GM12875 (cell line): ENCODE data around the gene TMEM164.

Experiments
- H3K4me3 ChIP-seq: one replicate; pipeline ENCODE4 v1.5.1; 2011; ENCODE audit warnings: low read depth, low read length, control low read depth
- TF ChIP-seq, protein P1 (sequence below): IDR thresholded peaks from 2 replicates; pipeline ENCODE4 v1.5.1; 2011; ENCODE audit warnings: low read depth, mild to moderate bottlenecking, control low read depth, inconsistent platforms, low read length, moderate library complexity, borderline replicate concordance; ENCODE audit not compliant: insufficient read depth

Gene TMEM164

DNA sequence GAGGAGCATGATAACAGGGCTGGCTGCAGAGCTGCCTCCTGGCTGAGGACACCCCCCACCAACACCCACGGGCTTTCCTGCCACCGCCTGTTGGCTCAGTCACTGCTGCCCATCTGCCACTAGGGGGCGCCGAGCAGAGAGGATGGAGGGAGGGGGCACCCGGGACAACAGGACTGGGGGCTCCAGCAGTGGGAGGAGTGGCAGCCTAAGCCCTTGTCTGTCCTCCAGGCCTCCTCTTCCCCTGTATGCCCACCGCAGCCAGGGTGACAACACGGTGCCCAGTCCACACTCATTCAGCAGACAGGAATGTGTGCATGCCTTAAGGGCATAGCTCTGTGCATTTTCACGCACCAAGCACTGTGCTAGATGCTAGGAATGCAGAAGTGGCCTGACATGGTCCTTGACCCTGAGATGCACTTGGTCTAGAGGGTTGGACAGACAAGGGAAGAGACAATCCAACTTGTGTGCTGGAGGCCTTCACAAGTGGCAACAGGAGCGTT, 165.1 kb downstream of the TMEM164 start:
- H3K4me3 ChIP-seq, result no peak overlapping the region
- TF ChIP-seq, protein P1, sequence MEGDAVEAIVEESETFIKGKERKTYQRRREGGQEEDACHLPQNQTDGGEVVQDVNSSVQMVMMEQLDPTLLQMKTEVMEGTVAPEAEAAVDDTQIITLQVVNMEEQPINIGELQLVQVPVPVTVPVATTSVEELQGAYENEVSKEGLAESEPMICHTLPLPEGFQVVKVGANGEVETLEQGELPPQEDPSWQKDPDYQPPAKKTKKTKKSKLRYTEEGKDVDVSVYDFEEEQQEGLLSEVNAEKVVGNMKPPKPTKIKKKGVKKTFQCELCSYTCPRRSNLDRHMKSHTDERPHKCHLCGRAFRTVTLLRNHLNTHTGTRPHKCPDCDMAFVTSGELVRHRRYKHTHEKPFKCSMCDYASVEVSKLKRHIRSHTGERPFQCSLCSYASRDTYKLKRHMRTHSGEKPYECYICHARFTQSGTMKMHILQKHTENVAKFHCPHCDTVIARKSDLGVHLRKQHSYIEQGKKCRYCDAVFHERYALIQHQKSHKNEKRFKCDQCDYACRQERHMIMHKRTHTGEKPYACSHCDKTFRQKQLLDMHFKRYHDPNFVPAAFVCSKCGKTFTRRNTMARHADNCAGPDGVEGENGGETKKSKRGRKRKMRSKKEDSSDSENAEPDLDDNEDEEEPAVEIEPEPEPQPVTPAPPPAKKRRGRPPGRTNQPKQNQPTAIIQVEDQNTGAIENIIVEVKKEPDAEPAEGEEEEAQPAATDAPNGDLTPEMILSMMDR, result peak; percentile 85

DNA sequence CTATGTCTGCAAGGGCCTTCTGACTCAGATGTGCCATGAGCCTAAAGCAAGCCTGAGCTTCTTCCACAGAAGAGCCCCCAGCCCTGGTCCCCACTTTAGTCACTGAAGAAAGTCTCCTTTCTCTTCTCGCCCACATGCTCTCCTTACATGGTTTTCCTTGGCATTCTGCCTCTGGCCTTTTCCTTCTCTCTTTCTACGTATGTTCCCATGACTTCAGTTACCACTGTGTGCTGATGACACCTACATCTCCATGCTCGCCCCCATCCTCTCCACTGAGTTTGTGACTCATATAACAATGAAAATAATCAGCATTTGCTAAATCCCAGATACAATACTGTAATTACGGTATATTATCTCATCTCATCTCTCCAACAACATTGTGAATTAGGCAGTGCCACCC, 165.7 kb downstream of the TMEM164 start:
- H3K4me3 ChIP-seq, result no peak overlapping the region

DNA sequence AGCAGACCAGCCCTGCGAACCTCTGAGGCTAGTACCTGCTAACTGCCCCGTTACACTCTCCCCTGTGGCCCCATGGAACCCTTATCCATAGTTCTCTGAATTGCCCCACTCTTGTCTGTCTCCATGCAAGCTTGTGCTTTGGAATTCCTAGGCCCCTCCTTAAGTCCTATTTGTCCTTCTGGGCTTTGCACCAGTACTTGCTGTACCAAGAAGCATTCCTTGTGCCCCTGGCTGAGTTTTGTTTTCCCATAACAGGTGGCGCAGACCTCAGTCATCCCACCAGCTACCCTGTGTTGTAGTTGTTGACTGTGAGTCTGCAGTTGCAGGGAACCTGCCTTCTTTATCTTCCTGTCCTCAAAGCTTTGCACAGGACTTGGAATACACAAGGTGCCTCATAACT, 167.1 kb downstream of the TMEM164 start:
- TF ChIP-seq, protein P1, result no peak
- no peak overlapping the region for H3K4me3 ChIP-seq

More for the DNA sequence above, 165.7 kb downstream of the TMEM164 start:
- TF ChIP-seq, protein P1, result no peak

DNA sequence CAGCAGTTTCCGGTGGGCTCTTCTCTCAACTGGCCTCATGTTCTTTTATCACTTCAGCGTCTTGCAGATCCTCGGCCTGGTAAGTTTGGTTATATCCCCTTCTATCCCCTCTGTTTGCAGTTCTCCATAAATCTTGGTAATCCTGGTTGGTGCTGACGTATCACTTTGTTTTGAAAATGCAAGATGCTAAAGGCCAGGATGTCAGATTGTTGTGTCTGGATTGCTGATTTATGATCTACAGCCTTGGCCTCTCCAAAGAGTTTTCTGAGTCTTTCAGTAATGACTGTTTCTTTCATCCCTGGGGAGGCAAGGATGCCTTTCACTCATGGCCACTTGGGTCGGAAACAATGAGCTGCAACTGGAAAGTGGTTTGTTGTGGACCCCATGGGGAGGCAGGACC, 168.5 kb downstream of the TMEM164 start:
- no peak overlapping the region for H3K4me3 ChIP-seq
- TF ChIP-seq, protein P1, result no peak

DNA sequence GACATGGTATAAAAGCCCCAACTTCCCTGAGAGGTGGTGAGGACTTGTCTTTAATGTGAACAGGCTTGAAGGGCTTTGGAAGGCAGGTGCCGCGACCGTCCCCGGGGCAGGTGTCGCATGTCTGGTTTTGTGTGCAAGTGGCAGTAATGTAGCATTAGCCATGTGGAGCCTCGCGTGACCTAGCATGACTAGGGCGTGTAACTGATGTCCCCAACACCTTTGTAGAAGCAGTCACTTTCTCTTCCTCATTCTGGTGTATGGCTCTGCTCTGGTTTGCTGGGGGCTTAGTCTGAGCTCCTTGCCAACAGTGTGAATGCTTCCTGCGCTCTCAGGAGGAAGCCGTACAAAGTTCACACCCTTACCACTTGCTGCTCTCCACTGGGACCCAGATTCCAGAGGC, 169.3 kb downstream of the TMEM164 start:
- TF ChIP-seq, protein P1, result no peak
- no peak overlapping the region for H3K4me3 ChIP-seq

DNA sequence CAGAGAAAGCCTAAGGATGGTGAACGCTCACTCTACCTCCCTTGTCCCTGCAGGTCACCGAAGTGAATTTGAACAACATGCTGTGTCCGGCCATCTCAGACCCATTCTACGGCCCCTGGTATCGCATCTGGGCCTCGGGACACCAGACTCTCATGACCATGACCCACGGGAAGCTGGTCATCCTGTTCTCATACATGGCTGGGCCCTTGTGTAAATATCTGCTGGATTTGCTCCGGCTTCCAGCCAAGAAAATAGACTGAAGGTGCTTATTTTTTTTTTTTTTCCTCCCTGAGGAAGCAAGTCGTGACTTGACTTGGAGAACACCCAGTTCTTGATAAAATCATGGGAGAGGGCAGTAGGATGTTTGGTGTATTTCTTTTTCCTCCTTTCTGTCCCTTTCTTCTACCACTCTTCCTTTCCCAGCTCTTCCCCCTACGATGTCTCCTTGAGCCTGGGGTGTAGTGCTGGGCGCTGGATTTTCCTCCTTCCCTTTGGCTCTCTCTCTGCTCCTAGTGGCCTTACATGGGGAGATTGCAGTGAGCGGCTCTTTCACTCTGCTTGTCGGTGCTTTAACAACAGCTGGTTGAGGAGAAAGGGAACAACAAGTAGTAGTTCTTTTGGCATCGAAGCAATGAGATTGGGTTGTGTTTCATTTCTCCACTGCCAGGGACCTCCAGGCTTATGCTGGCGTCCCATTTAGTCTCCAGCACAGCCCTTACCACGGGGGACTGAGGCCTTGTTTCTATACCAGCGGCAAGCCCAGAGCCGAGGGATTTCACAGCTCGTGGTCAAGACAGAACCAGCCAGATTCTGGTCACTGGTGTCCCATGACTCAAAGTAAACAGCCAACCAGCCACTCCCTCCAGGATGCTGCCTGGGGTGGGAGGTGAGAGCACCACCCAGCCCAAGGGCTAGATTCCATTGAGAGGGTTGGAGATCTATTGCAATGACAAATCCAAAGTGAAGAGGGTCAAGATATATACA, 170.6 kb downstream of the TMEM164 start:
- TF ChIP-seq, protein P1, result no peak
- H3K4me3 ChIP-seq, result no peak overlapping the region

DNA sequence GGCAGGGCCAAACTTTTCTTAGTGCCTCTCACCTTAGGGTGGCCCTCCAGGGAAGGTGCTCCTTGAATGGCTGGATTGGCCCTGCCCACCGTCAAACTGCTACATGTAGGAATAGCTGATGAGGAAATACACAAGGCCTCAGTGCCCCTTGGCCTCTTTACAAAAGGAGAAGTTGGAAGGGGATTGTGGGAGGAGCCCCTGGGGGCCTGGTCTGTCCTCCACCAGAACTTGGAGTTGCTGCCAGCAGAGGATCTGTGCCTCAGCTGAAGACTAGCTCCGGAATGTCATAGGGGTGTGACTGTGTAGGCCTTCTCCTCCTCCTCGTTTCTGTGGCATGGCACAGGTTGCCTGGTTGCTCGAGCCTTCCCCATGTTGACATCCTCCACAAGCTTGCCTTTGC, 172.2 kb downstream of the TMEM164 start:
- H3K4me3 ChIP-seq, result no peak overlapping the region
- TF ChIP-seq, protein P1, result no peak
